Uterus (tissue), 2 donors: ENCODE results near the gene ATP6V1C2.

ENCODE experiments used
- CTCF ChIP-seq, 4 experiments: fragments of 200-600 bp in 2 of 4; fragments of 450-650 bp in 2 of 4; sonication (generic) in 2 of 4; IDR thresholded peaks; one replicate each; pipeline ENCODE4 v1.5.1; 2016 to 2019; ENCODE audit warnings: antibody characterized with exemption in 4 of 4, mild to moderate bottlenecking in 2 of 4, moderate library complexity in 1 of 4
- POLR2A ChIP-seq, 2 donors: fragments of 450-650 bp; IDR thresholded peaks; one replicate each; pipeline ENCODE4 v1.6.1; 2016; ENCODE audit warnings: antibody characterized with exemption in 2 of 2, mild to moderate bottlenecking in 1 of 2, moderate library complexity in 1 of 2

GRCh38 chr2:10717628-10718027, 3.8 kb upstream of the ATP6V1C2 start:
- TF ChIP-seq CTCF (IDR thresholded peaks at IDR 0.05) (no peak), POLR2A (IDR thresholded peaks at IDR 0.05) (no peak)
